Thyroid gland (tissue), 4 donors: ENCODE measurements around the gene LYPD5.

Experiments
- CTCF ChIP-seq, 6 experiments: fragments of 200-600 bp in 3 of 6; fragments of 450-650 bp in 3 of 6; sonication (generic) in 3 of 6; IDR thresholded peaks; one replicate each; pipeline ENCODE4 v1.5.1; 2016 to 2019; ENCODE audit warnings: antibody characterized with exemption in 6 of 6, mild to moderate bottlenecking in 2 of 6, inconsistent platforms in 1 of 6, moderate library complexity in 1 of 6
- POLR2A ChIP-seq, 2 donors: fragments of 450-650 bp; IDR thresholded peaks; one replicate each; pipeline ENCODE4 v1.6.1; 2017; ENCODE audit warnings: antibody characterized with exemption in 2 of 2, mild to moderate bottlenecking in 2 of 2, moderate library complexity in 1 of 2

- TF ChIP-seq CTCF (IDR thresholded peaks at IDR 0.05): no peak
- no peak for TF ChIP-seq POLR2A (IDR thresholded peaks at IDR 0.05)
Measured at GRCh38 chr19:43848821-43849220, 46.6 kb upstream of the LYPD5 start.
